Stimulated activated effector memory CD8-positive, alpha-beta T cell treated with anti-CD3 and anti-CD28 coated beads, Interleukin-12 subunit alpha, Interleukin-12 subunit beta, amount 100 ng/mL, for 72 hours (primary cell): ENCODE data around the gene SP110.
"Not testable (repeated sequence)": the region's sequence is repeated elsewhere in the genome, so short reads cannot be mapped to it uniquely, and the experiment has no call there.

Source experiments
- ATAC-seq: fragments of 150-1000 bp; cut with Tn5 transposase; 2 replicates; pipeline ENCODE4 v1.10.0; 2021
- DNase-seq, 2 donors: peaks; one replicate each; pipeline ENCODE4 v3.0.0; 2021 to 2022; ENCODE audit warnings: low spot score in 2 of 2
- H3K27ac Mint-ChIP-seq: one replicate; pipeline ENCODE4 v1.8.0; 2022; ENCODE audit warnings: mild to moderate bottlenecking, mixed read lengths
- H3K36me3 Mint-ChIP-seq: one replicate; pipeline ENCODE4 v1.8.0; 2022; ENCODE audit warnings: mild to moderate bottlenecking, mixed read lengths
- H3K4me1 Mint-ChIP-seq: one replicate; pipeline ENCODE4 v1.8.0; 2022; ENCODE audit warnings: mixed read lengths
- H3K4me3 Mint-ChIP-seq: one replicate; pipeline ENCODE4 v1.8.0; 2022; ENCODE audit warnings: mild to moderate bottlenecking, mixed read lengths
- H3K9me3 Mint-ChIP-seq: one replicate; pipeline ENCODE4 v1.8.0; 2022; ENCODE audit warnings: mixed read lengths

Gene SP110

GRCh38 chr2:230219419-230220331 lies at the start of gene SP110:
TSS of gene SP110 (minus strand) at chr2:230219984. CDS start at chr2:230216927, 3,057 bp downstream.
- Mint-ChIP-seq H3K9me3 (no peaks in the 10 kb centered on the region), H3K36me3 (peaks cover 44% of the 10 kb centered on the region), H3K4me3 (peak within 1 kb of the TSS; percentile 94), H3K27ac (peak within 1 kb of the TSS; percentile 95), H3K4me1 (peaks cover 73% of the 10 kb centered on the region)
- ATAC-seq: peak; percentile 92
- DNase-seq: peak; percentile 49 to 88

DNA sequence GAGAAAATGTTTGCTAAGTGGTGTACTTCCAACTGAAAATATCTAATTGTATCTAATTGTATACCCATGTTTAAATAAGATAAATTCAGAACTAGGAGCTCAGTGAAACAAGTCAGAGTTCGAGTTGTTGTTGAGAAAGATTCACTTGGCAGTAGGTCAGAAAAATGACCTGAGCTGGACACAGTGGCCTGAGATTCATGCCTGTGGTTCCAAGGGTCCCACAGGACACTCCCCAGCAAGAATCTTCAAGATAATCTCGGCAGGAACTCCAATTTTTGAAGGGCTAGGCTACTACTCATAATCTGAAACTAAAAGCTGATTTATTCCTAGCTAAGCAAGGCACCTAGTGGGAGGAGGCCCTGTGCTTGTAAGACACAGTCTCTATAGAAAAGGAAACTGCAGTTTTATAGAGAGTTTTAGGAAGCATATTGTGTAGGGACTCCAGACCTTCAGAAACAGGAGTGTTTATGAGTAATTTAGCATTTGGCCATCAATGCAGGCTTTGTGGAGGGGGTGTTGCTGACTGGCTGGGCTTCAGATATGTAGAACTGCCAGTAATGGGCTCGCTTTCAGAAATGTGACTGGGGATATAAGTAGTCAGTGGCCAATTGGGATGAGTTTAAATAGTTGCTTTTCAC lies 48.9 kb upstream of the SP110 start:
- peak overlapping the region; percentile 6 for H3K27ac Mint-ChIP-seq
- peak overlapping the region; percentile 7 for H3K4me3 Mint-ChIP-seq
- H3K36me3 Mint-ChIP-seq: peaks cover 88% of the 10 kb centered on the region

DNA sequence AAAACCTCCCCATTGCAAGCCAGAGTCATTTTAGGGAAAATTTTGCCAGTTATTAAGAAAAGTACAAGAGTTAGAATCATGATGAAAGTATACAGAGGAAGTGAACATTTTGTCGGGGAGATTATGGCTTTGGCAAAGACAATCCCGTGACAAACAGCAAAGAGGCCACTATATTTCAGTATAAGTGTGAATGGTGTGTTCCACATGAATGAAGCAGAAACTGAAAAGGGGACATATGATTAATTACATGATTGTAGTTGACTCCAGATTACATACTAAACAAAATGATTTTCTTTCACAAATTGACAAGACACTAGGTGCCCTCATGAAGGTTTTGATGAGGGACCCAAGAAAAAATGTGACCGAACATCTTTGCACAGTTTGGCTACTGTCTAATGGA lies 47.8 kb upstream of the SP110 start:
- H3K27ac Mint-ChIP-seq: no peak overlapping the region
- peaks cover 51% of the 10 kb centered on the region for H3K4me1 Mint-ChIP-seq
- no peak for DNase-seq
- peaks cover 85% of the 10 kb centered on the region for H3K36me3 Mint-ChIP-seq
- no peak overlapping the region for H3K4me3 Mint-ChIP-seq
- peaks cover 6% of the 10 kb centered on the region for H3K9me3 Mint-ChIP-seq
- ATAC-seq: peak; percentile 84

More for the DNA sequence above, 48.9 kb upstream of the SP110 start:
- Mint-ChIP-seq H3K4me1 (peaks cover 39% of the 10 kb centered on the region), H3K9me3 (peaks cover 6% of the 10 kb centered on the region)
- DNase-seq (no peak), ATAC-seq (peak; percentile 80)

- Mint-ChIP-seq H3K9me3 (peaks cover 6% of the 10 kb centered on the region), H3K36me3 (peaks cover 80% of the 10 kb centered on the region), H3K27ac (no peak overlapping the region), H3K4me3 (no peak overlapping the region), H3K4me1 (peaks cover 56% of the 10 kb centered on the region)
- DNase-seq (no peak), ATAC-seq (no peak)
Observed at GRCh38 chr2:230267059-230267458, 47.3 kb upstream of the SP110 start.

DNA sequence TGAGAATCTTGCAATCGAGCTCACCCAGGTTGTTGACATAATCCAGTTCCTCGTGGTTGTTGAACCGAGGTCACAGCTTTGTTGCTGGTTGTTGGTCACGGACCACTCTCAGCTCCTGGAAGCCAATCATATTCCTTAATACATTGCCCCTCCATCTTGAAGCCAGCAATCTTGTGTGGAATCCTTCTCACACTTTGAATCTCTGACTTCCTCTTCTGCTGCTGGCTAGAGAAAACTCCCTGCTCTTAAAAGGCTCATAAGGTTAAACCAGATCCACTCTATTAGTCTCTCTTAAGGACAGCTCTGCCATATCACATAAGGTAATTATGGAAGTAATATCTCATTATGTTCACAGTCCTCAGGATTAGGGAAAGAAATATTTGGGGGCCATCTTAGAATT lies 46.9 kb upstream of the SP110 start:
- Mint-ChIP-seq H3K4me1 (peaks cover 60% of the 10 kb centered on the region), H3K4me3 (no peak overlapping the region), H3K36me3 (peaks cover 76% of the 10 kb centered on the region), H3K27ac (no peak overlapping the region), H3K9me3 (peaks cover 6% of the 10 kb centered on the region)
- DNase-seq (no peak), ATAC-seq (no peak)

DNA sequence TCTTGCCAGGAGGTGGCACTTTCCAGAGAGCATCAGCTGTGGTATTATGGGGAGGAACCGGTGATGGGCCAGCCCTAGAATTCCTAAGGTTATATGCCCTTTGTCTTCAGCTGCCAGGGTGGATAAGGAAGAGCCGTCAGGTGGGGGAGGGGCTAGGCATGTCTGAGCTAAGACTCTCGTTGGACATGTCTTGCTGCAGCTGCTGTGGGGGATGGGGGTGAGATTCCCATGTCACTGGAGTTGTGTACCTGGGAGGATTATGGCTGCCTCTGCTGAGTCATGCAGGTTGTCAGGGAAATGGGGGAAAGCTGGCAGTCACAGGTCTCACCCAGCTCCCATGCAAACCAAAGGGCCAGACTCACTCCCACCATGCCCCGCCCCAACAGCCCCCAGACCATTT lies 45.2 kb upstream of the SP110 start:
- ATAC-seq, H3K9me3 Mint-ChIP-seq, H3K4me3 Mint-ChIP-seq, H3K27ac Mint-ChIP-seq, DNase-seq: not testable (repeated sequence)
- Mint-ChIP-seq H3K36me3 (peaks cover 75% of the 10 kb centered on the region), H3K4me1 (peaks cover 74% of the 10 kb centered on the region)

DNA sequence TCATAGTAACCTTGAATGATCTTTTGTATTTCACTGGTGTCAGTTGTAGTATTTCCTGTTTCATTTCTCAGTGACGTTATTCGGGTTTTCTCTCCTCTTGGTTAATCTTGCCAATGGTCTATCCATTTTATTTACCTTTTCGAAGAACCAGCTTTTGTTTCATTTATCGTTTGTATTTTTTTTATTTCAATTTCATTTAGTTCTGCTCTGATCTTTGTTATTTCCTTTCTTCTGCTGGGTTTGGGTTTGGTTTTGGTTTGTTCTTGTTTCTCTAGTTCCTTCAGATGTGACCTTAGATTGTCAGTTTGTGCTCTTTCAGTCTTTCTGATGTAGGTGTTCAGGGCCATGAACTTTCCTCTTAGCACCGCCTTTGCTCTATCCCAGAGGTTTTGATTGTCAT lies 42.5 kb upstream of the SP110 start:
- Mint-ChIP-seq H3K27ac (peak overlapping the region; percentile 30), H3K9me3 (no peaks in the 10 kb centered on the region), H3K4me3 (peak overlapping the region; percentile 42), H3K36me3 (peaks cover 60% of the 10 kb centered on the region), H3K4me1 (peaks cover 56% of the 10 kb centered on the region)
- DNase-seq (no peak), ATAC-seq (no peak)

- Mint-ChIP-seq H3K9me3 (no peaks in the 10 kb centered on the region), H3K36me3 (peaks cover 38% of the 10 kb centered on the region), H3K4me1 (peaks cover 48% of the 10 kb centered on the region), H3K4me3 (no peak overlapping the region), H3K27ac (no peak overlapping the region)
- no peak for DNase-seq
- ATAC-seq: no peak
Observed at GRCh38 chr2:230258483-230258882, 38.7 kb upstream of the SP110 start.

DNA sequence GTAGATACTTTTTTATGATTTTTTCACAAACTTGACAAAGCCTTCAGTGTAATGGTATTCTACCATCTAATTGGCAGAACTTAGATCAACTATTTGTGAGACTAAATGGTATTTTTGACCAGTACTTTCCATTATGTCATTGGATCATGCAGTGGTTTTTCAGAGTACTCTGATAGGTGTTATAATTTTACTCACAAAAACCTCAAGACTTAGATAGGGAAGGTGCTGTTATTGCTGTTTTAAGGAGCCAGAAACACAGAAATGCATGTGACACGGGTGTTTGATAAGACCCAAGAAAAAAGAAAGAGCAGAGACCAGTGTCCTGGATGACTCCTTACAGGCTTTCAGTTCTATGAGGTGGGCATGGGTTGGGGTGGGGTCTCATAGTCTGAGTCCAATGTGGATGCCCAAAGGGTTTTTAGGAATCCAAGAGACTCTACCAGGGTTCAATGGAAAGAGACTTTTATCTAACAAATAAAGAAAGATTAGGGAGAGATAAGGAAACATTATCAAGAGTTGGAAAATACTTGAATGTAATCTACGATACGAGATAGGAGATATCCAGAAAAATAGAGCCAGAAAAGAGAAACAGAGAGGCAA lies 37.0 kb upstream of the SP110 start:
- peak overlapping the region; percentile 86 for H3K27ac Mint-ChIP-seq
- peak overlapping the region; percentile 15 for H3K4me3 Mint-ChIP-seq
- ATAC-seq: peak; percentile 83
- peaks cover 31% of the 10 kb centered on the region for H3K36me3 Mint-ChIP-seq
- DNase-seq: no peak
- no peaks in the 10 kb centered on the region for H3K9me3 Mint-ChIP-seq
- H3K4me1 Mint-ChIP-seq: peaks cover 31% of the 10 kb centered on the region

DNA sequence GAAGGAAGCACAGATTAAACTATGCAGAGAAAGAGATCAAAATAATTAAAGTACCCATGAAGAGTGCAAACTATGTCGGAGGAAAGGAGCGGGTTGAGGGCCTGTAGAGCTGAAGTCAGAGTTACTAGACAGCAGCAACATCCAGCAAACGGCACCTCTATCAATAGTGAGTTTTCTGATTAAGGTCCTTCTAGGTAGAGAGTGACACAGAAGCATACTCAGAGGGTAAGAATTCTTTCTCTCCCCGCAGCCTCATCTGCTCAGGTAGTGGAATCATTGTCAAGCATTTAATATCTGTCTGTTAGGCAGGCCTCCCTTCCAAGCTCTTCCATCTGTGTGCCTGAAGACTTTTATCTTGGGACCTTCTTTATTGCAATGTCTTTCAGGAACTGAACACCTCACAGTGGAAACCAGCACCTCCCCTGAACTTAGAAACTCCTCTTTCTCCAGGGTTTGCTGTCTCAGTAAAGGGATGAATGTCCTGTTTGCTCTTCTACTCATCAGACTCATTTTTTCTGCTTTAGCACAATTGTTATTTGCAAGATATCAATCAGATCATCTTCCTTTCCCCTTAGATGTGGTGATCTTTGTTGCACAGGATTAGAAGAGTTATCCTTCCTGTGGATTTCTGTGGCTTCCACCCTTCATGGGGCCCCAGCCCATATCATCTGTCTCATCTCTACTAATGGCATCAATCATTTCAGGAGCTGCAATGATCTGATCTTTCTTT lies 34.5 kb upstream of the SP110 start:
- Mint-ChIP-seq H3K9me3 (no peaks in the 10 kb centered on the region), H3K4me3 (no peak overlapping the region), H3K4me1 (peaks cover 10% of the 10 kb centered on the region), H3K27ac (no peak overlapping the region), H3K36me3 (peaks cover 12% of the 10 kb centered on the region)
- peak; percentile 81 for ATAC-seq
- no peak for DNase-seq

DNA sequence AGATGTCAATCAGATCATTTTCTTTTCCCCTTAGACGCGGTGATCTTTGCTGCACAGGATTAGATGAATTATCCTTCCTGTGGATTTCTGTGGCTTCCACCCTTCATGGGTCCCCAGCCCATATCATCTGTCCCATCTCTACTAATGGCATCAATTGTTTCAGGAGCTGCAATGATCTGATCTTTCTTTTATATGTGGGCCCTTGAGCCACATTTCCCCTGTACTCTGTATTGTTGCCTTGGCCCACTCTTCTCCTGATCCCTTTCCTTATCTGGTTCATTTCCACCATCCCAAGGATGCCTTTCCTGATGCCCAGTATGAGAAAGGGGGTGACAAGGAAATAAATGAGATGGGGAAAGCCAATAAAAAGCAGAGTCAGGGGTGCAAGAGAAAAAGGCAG lies 30.4 kb upstream of the SP110 start:
- H3K36me3 Mint-ChIP-seq: no peaks in the 10 kb centered on the region
- H3K4me3 Mint-ChIP-seq: no peak overlapping the region
- no peaks in the 10 kb centered on the region for H3K4me1 Mint-ChIP-seq
- no peaks in the 10 kb centered on the region for H3K9me3 Mint-ChIP-seq
- DNase-seq (no peak), ATAC-seq (no peak)
- H3K27ac Mint-ChIP-seq: no peak overlapping the region

DNA sequence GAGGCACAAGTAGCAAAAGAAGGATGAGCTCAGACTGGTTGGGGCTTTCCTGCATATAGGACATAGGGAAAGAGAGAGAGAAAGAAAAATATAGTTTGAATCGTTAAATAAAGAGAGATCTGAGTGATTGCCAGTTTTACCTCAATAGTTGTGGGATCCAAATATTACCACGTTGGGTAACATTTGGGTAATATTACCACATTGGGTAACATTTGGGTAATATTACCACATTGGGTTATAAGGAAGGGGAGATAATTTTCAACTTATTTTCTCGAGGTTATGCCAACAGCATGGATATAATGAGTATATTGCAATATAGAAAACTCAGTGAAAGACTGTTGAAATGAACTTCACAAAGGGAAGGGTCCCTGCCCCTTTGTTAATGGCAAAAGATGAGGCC lies 26.4 kb upstream of the SP110 start:
- no peak overlapping the region for H3K4me3 Mint-ChIP-seq
- H3K4me1 Mint-ChIP-seq: no peaks in the 10 kb centered on the region
- H3K36me3 Mint-ChIP-seq: peaks cover 17% of the 10 kb centered on the region
- no peaks in the 10 kb centered on the region for H3K9me3 Mint-ChIP-seq
- no peak for DNase-seq
- H3K27ac Mint-ChIP-seq: no peak overlapping the region
- ATAC-seq: no peak

GRCh38 chr2:230244211-230244610 lies 24.4 kb upstream of the SP110 start:
- Mint-ChIP-seq H3K27ac (no peak overlapping the region), H3K4me1 (no peaks in the 10 kb centered on the region), H3K9me3 (no peaks in the 10 kb centered on the region), H3K36me3 (peaks cover 34% of the 10 kb centered on the region), H3K4me3 (no peak overlapping the region)
- peak; percentile 59 for ATAC-seq
- DNase-seq: no peak

- Mint-ChIP-seq H3K4me3 (peak overlapping the region; percentile 40), H3K27ac (peak overlapping the region; percentile 76), H3K36me3 (peaks cover 95% of the 10 kb centered on the region), H3K4me1 (peaks cover 34% of the 10 kb centered on the region), H3K9me3 (peaks cover 5% of the 10 kb centered on the region)
- DNase-seq (no peak), ATAC-seq (peak; percentile 96)
Observed at GRCh38 chr2:230234845-230235244, 15.1 kb upstream of the SP110 start.

GRCh38 chr2:230234122-230234722 lies 14.4 kb upstream of the SP110 start:
- peaks cover 5% of the 10 kb centered on the region for H3K9me3 Mint-ChIP-seq
- peaks cover 95% of the 10 kb centered on the region for H3K36me3 Mint-ChIP-seq
- ATAC-seq: peak; percentile 64
- peak overlapping the region; percentile 76 for H3K27ac Mint-ChIP-seq
- no peak for DNase-seq
- H3K4me1 Mint-ChIP-seq: peaks cover 36% of the 10 kb centered on the region
- peak overlapping the region; percentile 40 for H3K4me3 Mint-ChIP-seq
